CD4-positive, alpha-beta memory T cell (primary cell): ENCODE data around the gene SEMA5B. TPM values are rescaled to one million over a fixed set of nuclear protein-coding genes. Genes with fewer than 3 reads are reported as not detected.

ENCODE experiments used
- CTCF ChIA-PET: fragments of 350-600 bp; sonication (Branson Sonifier 250); formaldehyde crosslinking; loops from one replicate; lab custom pipeline; 2021; ENCODE audit warnings: inconsistent platforms; ENCODE audit not compliant: partially characterized antibody; lab: Charles Lee
- POLR2A ChIA-PET: fragments of 350-600 bp; sonication (Branson Sonifier 250); formaldehyde crosslinking; loops from one replicate; lab custom pipeline; 2021; ENCODE audit not compliant: partially characterized antibody; lab: Charles Lee
- DNase-seq, 5 donors: peaks; one replicate each; pipeline versions ENCODE4 v3.0.0 to v3.0.0-alpha.2; 2020 to 2022; ENCODE audit warnings: mixed read lengths in 1 of 5
- H3K27ac ChIP-seq: one replicate; pipeline ENCODE4 v1.7.0; 2013; ENCODE audit warnings: low read depth, low read length
- H3K27me3 ChIP-seq: 2 replicates; pipeline ENCODE4 v1.7.0; 2013; ENCODE audit warnings: mild to moderate bottlenecking, low read length, moderate library complexity; ENCODE audit not compliant: insufficient read depth
- H3K36me3 ChIP-seq: 2 replicates; pipeline ENCODE4 v1.7.0; 2013; ENCODE audit warnings: mild to moderate bottlenecking, low read length, moderate library complexity; ENCODE audit not compliant: insufficient read depth
- H3K4me1 ChIP-seq: 2 replicates; pipeline ENCODE4 v1.7.0; 2013; ENCODE audit warnings: mild to moderate bottlenecking, low read length, moderate library complexity; ENCODE audit not compliant: insufficient read depth
- H3K4me3 ChIP-seq, 2 donors: one replicate each; pipeline ENCODE4 v1.7.0; 2013; ENCODE audit warnings: low read length in 2 of 2, mild to moderate bottlenecking in 1 of 2
- H3K9me3 ChIP-seq, 2 donors: one replicate each; pipeline ENCODE4 v1.7.0; 2013; ENCODE audit warnings: low read length in 2 of 2, control low read depth in 1 of 2; ENCODE audit not compliant: control insufficient read depth in 1 of 2
- H3K27ac Mint-ChIP-seq, 7 donors: one replicate each; pipeline ENCODE4 v1.8.0; 2020 to 2021; ENCODE audit warnings: mixed read lengths in 7 of 7, mild to moderate bottlenecking in 6 of 7, inconsistent platforms in 3 of 7, moderate library complexity in 3 of 7
- H3K27me3 Mint-ChIP-seq, 2 donors: one replicate each; pipeline ENCODE4 v1.8.0; 2020 to 2021; ENCODE audit warnings: mixed read lengths in 2 of 2
- H3K36me3 Mint-ChIP-seq, 2 donors: one replicate each; pipeline ENCODE4 v1.8.0; 2020 to 2021; ENCODE audit warnings: mixed read lengths in 2 of 2, inconsistent platforms in 1 of 2, mild to moderate bottlenecking in 1 of 2
- H3K4me1 Mint-ChIP-seq, 4 donors: one replicate each; pipeline ENCODE4 v1.8.0; 2020 to 2021; ENCODE audit warnings: mixed read lengths in 4 of 4, mild to moderate bottlenecking in 1 of 4
- H3K4me3 Mint-ChIP-seq, 8 donors: one replicate each; pipeline ENCODE4 v1.8.0; 2020 to 2021; ENCODE audit warnings: mixed read lengths in 8 of 8, mild to moderate bottlenecking in 7 of 8, moderate library complexity in 6 of 8, inconsistent platforms in 3 of 8
- H3K9me3 Mint-ChIP-seq, 8 donors: one replicate each; pipeline ENCODE4 v1.8.0; 2020 to 2021; ENCODE audit warnings: mixed read lengths in 8 of 8, mild to moderate bottlenecking in 5 of 8, inconsistent platforms in 3 of 8, moderate library complexity in 1 of 8
- intact Hi-C: fragments of 100-400 bp; cut with micrococcal nuclease; formaldehyde crosslinking; loops from one replicate; pipeline ENCODE4 v1.15.1; 2023
- polyA plus RNA-seq, 2 donors: library from polyadenylated mRNA; unstranded; fragments of 300-500 nt; fragmentation: Illumina TruSeq; gene quantifications; one replicate each; pipeline ENCODE4 v1.2.3, GENCODE V29; 2021
- total RNA-seq, 2 experiments: library from RNA; stranded (reverse); gene quantifications; one replicate each; pipeline ENCODE4 v1.2.3, GENCODE V29; 2021

The SEMA5B gene
- total and polyA plus RNA-seq, 4 experiments from 2014 or later: not detected

- Histone ChIP-seq H3K4me3 (no peak overlapping the region), H3K4me1 (no peaks in the 10 kb centered on the region), H3K27ac (no peak overlapping the region), H3K27me3 (peaks cover 10% of the 10 kb centered on the region), H3K36me3 (no peaks in the 10 kb centered on the region), H3K9me3 (no peaks in the 10 kb centered on the region)
- H3K4me3 Mint-ChIP-seq: no peak overlapping the region
- peaks cover 30 to 54% of the 10 kb centered on the region in 2 donors for H3K27me3 Mint-ChIP-seq
- CTCF ChIA-PET: interaction anchor here (3.5 kb wide), 1 partner anchor 9 kb away, joined by 20 read pairs; the partner anchor contains the start of gene SEMA5B
- POLR2A ChIA-PET: no interaction called here
- no peaks in the 10 kb centered on the region for H3K36me3 Mint-ChIP-seq
- intact Hi-C loops: no loop called here
- H3K4me1 Mint-ChIP-seq: no peaks in the 10 kb centered on the region
- no peak overlapping the region for H3K27ac Mint-ChIP-seq
- no peaks in the 10 kb centered on the region for H3K9me3 Mint-ChIP-seq
- DNase-seq: no peak
Observed at GRCh38 chr3:123019591-123019990, 8.0 kb downstream of the SEMA5B start.

GRCh38 chr3:123019161-123019560 lies 8.4 kb downstream of the SEMA5B start:
- Mint-ChIP-seq H3K4me1 (no peaks in the 10 kb centered on the region), H3K9me3 (no peaks in the 10 kb centered on the region), H3K4me3 (no peak overlapping the region), H3K36me3 (no peaks in the 10 kb centered on the region), H3K27ac (no peak overlapping the region), H3K27me3 (peaks cover 26 to 50% of the 10 kb centered on the region in 2 donors)
- H3K27ac ChIP-seq: no peak overlapping the region
- ChIA-PET POLR2A (no interaction called here), CTCF (interaction anchor here (3.5 kb wide), 1 partner anchor 9 kb away, joined by 20 read pairs; the partner anchor contains the start of gene SEMA5B)
- no peaks in the 10 kb centered on the region for H3K36me3 ChIP-seq
- peaks cover 6% of the 10 kb centered on the region for H3K27me3 ChIP-seq
- DNase-seq: no peak
- H3K4me1 ChIP-seq: no peaks in the 10 kb centered on the region
- no peak overlapping the region for H3K4me3 ChIP-seq
- H3K9me3 ChIP-seq: no peaks in the 10 kb centered on the region
- intact Hi-C loops: no loop called here

- peaks cover 4% of the 10 kb centered on the region for H3K27me3 ChIP-seq
- no peak overlapping the region for H3K27ac ChIP-seq
- H3K9me3 ChIP-seq: no peaks in the 10 kb centered on the region
- intact Hi-C loops: no loop called here
- POLR2A ChIA-PET: no interaction called here
- Mint-ChIP-seq H3K4me3 (no peak overlapping the region), H3K36me3 (no peaks in the 10 kb centered on the region), H3K4me1 (no peaks in the 10 kb centered on the region), H3K27ac (no peak overlapping the region), H3K9me3 (no peaks in the 10 kb centered on the region), H3K27me3 (peaks cover 24 to 48% of the 10 kb centered on the region in 2 donors)
- H3K36me3 ChIP-seq: no peaks in the 10 kb centered on the region
- H3K4me1 ChIP-seq: no peaks in the 10 kb centered on the region
- no peak overlapping the region for H3K4me3 ChIP-seq
- CTCF ChIA-PET: interaction anchor here (3.5 kb wide), 1 partner anchor 10 kb away, joined by 20 read pairs; the partner anchor contains the start of gene SEMA5B
- no peak for DNase-seq
Observed at GRCh38 chr3:123018683-123019082, 8.9 kb downstream of the SEMA5B start.

GRCh38 chr3:123015596-123015995 lies 12.0 kb downstream of the SEMA5B start:
- peak overlapping the region in 1 of 7 donors; percentile 59 for H3K27ac Mint-ChIP-seq
- Histone ChIP-seq H3K27me3 (no peaks in the 10 kb centered on the region), H3K4me3 (no peak overlapping the region), H3K4me1 (no peaks in the 10 kb centered on the region), H3K27ac (no peak overlapping the region), H3K9me3 (no peaks in the 10 kb centered on the region), H3K36me3 (no peaks in the 10 kb centered on the region)
- H3K4me1 Mint-ChIP-seq: no peaks in the 10 kb centered on the region
- H3K9me3 Mint-ChIP-seq: no peaks in the 10 kb centered on the region
- no peaks in the 10 kb centered on the region for H3K36me3 Mint-ChIP-seq
- POLR2A ChIA-PET: no interaction called here
- CTCF ChIA-PET: interaction anchor here (1.1 to 1.2 kb wide), 3 partner anchors 12 to 260 kb away, joined by 3 to 4 read pairs (median 4); partner anchors contain the start of gene SEMA5B
- intact Hi-C loops: no loop called here
- peaks cover 12 to 27% of the 10 kb centered on the region in 2 donors for H3K27me3 Mint-ChIP-seq
- no peak for DNase-seq
- no peak overlapping the region for H3K4me3 Mint-ChIP-seq

- no peak overlapping the region for H3K27ac Mint-ChIP-seq
- H3K4me3 Mint-ChIP-seq: no peak overlapping the region
- Histone ChIP-seq H3K9me3 (no peaks in the 10 kb centered on the region), H3K4me1 (no peaks in the 10 kb centered on the region), H3K27ac (no peak overlapping the region), H3K4me3 (no peak overlapping the region), H3K27me3 (no peaks in the 10 kb centered on the region), H3K36me3 (no peaks in the 10 kb centered on the region)
- ChIA-PET POLR2A (interaction anchor here (0.7 kb wide), 1 partner anchor 14 kb away, joined by 3 read pairs; no protein-coding TSS in a partner anchor), CTCF (interaction anchor here (1.5 kb wide), 1 partner anchor 17 kb away, joined by 3 read pairs; no protein-coding TSS in a partner anchor)
- intact Hi-C loops: no loop called here
- no peaks in the 10 kb centered on the region for H3K4me1 Mint-ChIP-seq
- peaks cover 13 to 24% of the 10 kb centered on the region in 2 donors for H3K27me3 Mint-ChIP-seq
- no peak for DNase-seq
- no peaks in the 10 kb centered on the region for H3K9me3 Mint-ChIP-seq
- H3K36me3 Mint-ChIP-seq: no peaks in the 10 kb centered on the region
Observed at GRCh38 chr3:123013876-123014275, 13.7 kb downstream of the SEMA5B start.

- no peak overlapping the region for H3K27ac ChIP-seq
- peaks cover 13 to 20% of the 10 kb centered on the region in 2 donors for H3K27me3 Mint-ChIP-seq
- no peaks in the 10 kb centered on the region for H3K4me1 ChIP-seq
- no peak overlapping the region for H3K27ac Mint-ChIP-seq
- no peaks in the 10 kb centered on the region for H3K36me3 Mint-ChIP-seq
- H3K4me3 Mint-ChIP-seq: no peak overlapping the region
- no peaks in the 10 kb centered on the region for H3K9me3 Mint-ChIP-seq
- no peaks in the 10 kb centered on the region for H3K27me3 ChIP-seq
- no peak overlapping the region for H3K4me3 ChIP-seq
- ChIA-PET POLR2A (no interaction called here), CTCF (interaction anchor here (0.9 kb wide), 1 partner anchor 16 kb away, joined by 3 read pairs; no protein-coding TSS in a partner anchor)
- no peaks in the 10 kb centered on the region for H3K4me1 Mint-ChIP-seq
- intact Hi-C loops: no loop called here
- no peaks in the 10 kb centered on the region for H3K9me3 ChIP-seq
- H3K36me3 ChIP-seq: no peaks in the 10 kb centered on the region
- DNase-seq: no peak
Observed at GRCh38 chr3:123012652-123013051, 14.9 kb downstream of the SEMA5B start.

GRCh38 chr3:123011447-123011846 lies 16.1 kb downstream of the SEMA5B start:
- Histone ChIP-seq H3K4me1 (no peaks in the 10 kb centered on the region), H3K4me3 (no peak overlapping the region), H3K27ac (no peak overlapping the region), H3K27me3 (no peaks in the 10 kb centered on the region), H3K9me3 (no peaks in the 10 kb centered on the region), H3K36me3 (no peaks in the 10 kb centered on the region)
- ChIA-PET POLR2A (no interaction called here), CTCF (no interaction called here)
- Mint-ChIP-seq H3K9me3 (no peaks in the 10 kb centered on the region), H3K27me3 (peaks cover 15 to 27% of the 10 kb centered on the region in 2 donors), H3K4me3 (no peak overlapping the region), H3K4me1 (no peaks in the 10 kb centered on the region), H3K27ac (no peak overlapping the region), H3K36me3 (no peaks in the 10 kb centered on the region)
- intact Hi-C loops: no loop called here
- no peak for DNase-seq
